GM13976 (cell line): ENCODE measurements around the gene RARA.

Experiments used
- DNase-seq: peaks from one replicate; pipeline ENCODE4 v3.0.0; 2012; ENCODE audit warnings: low spot score
- CTCF ChIP-seq: IDR thresholded peaks from 2 replicates; pipeline ENCODE4 v1.5.1; 2012; ENCODE audit warnings: borderline replicate concordance, mild to moderate bottlenecking; ENCODE audit not compliant: insufficient read depth; ENCODE audit errors: extremely low read depth, missing control alignments, control extremely low read depth
- in situ Hi-C: fragments of 300-500 bp; cut with MboI; formaldehyde crosslinking; loops from one replicate; pipeline ENCODE4 v1.12.0; 2022; ENCODE audit warnings: low sequenced_read_pairs, mixed read lengths, inconsistent platforms; ENCODE audit not compliant: unreplicated experiment

Gene RARA

DNA sequence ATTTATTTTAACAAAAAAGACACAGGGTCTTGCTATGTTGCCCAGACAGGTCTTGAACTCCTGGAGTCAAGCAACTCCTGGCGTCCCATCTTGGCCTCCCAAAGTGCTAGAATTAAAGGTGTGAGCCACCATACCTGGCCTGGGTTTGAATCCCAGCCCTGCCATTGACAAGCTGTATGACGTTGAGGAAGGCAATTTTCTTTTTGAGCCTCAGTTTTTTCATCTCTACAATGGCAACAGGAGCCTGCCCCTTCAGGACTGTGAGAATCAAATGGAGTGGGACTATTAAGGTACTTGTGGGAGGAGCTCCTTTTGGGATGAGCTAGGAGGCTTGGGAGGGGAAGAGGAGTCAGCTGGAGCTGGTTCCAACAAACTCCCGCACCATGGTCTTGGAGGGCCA, 6.2 kb downstream of the RARA start:
- no peak for TF ChIP-seq CTCF
- in situ Hi-C loops: no loop called here
- no peak for DNase-seq

DNA sequence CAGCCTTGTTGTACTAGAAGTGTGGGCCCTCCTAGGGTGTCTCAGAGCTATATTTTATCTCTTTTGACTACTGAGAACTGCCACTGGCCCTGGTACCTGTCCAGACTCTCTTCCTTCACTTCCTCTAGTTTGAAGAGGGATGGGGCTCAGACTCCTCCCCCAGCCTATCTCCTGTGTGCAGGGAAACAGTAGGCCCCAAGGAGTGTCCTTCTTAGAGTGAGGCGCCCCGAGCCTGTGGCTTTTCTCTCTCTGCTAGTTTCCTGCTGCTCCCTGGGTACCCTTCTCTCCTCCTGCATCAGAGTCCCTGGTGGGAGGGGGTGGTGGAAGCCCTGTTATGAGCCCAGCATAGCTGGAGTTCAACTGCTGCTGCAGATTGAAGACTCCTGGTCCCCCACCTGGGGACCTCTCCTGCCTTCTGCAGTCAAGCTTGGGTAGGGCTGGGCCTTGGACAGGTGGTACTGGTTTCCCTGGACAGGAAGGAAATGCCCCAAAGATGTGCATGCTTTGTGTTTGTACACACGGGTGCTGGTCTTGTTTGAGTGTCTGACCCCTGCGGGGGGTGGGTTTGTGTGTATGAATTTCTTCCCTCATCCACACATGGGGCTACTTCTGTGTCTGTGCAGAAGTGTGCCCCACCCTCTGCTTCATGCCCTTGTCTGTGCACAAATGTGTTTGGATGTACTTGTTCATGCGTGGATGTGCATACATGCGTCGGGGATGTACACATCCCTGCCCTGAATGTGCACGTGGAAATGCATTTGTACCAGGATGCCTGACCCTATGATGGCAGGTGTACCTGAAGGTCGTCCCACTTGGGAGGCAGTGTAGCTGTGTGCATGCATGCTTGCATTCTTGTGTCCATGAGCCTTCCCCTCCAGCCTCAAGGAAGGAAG, 6.9 kb downstream of the RARA start:
- no peak for DNase-seq
- no peak for TF ChIP-seq CTCF
- in situ Hi-C loops: no loop called here

GRCh38 chr17:40316571-40317344, 7.8 kb downstream of the RARA start:
- in situ Hi-C loops: no loop called here
- TF ChIP-seq CTCF: no peak
- no peak for DNase-seq

DNA sequence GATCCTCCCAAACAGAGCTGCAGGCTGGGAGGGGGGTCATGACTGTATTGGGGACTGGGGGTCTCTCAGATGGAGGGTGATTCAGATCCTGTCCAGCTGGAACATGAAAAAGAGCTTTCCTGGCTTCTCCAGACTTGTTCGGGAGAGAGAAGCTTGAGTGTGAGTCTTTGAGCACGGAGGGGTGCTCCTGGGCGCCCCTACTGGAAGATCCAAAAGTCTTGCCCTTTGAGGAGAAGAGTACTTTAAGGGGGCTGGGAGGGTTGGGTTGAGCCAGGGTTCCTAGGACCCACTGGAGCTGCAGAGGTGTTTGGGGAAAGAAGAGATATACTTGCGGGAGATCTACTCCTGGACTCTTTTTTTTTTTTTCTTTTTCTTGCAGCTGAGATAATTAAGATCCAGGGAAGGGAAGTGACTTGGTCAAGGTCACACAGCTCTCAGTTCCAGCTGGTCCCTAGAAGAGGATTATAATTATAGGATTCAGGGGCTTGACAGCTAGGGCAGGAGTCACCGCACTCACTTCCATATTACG, 8.4 kb downstream of the RARA start:
- peak; percentile 56 for TF ChIP-seq CTCF
- in situ Hi-C loops: no loop called here

DNA sequence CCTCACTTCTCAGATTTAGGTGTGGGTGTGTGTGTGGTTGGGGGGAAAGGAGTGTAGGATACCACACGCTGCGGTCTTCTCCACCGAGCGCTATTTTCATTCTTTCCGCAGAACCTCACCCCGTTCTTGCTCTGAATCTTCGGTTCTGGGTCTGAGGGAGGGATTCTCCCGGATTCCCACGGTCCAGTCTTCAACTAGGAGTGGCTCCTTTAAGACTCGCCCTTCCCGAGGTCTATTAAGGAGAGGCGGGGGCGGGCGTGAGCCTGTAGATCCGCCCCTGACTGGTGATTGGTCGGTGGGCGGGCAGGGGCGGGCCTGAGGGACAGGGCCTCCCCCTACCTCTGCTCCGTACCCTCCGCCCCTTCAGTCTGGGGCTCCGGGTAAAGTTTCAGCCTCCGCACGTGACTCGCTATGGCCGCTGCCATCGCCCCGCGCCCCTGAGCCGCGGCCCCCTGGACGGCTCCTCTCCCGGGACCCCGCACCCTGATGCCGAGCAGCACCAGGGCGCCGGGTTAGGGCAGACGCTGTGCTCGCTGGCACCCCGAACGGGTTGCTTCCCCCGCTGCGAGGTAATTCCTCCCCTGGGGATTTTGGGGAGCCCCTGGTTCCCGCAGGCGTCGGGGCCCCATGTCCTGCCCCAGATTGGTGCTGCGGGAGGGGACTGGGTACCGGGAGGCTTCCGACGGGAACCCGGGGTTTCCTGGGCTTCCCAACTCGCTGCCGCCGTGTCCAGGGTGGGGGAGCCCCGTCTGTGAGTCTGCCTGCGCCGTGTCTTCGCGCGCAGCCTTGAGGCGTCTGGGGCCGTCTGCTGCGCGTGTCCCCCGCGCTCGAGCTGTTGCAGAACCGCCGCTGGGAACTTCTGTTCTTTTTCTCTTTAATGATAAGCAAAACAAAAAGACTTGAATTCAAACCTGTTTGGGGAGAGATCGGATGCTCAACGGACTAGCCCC, 9.2 kb downstream of the RARA start:
- TF ChIP-seq CTCF: no peak
- in situ Hi-C loops: no loop called here
- DNase-seq: peak; percentile 98

More for the DNA sequence above, 8.4 kb downstream of the RARA start:
- DNase-seq: peak; percentile 72
